IMR-90 (cell line): ENCODE results near the gene CPLX3. TPM values are rescaled to one million over a fixed set of nuclear protein-coding genes. Genes with fewer than 3 reads are reported as not detected.
A peak's percentile ranks its signal among the peaks of the same experiment; 100 is the strongest.

Source experiments
- ATAC-seq: fragments of 200-7000 bp; cut with Tn5 transposase; 2 replicates; pipeline ENCODE4 v1.9.1; 2020; ENCODE audit warnings: low read depth, mild to moderate bottlenecking, moderate library complexity
- BruUV-seq: library from RNA; stranded (reverse); fragments of 400-500 nt; replicated peaks from 2 replicates; lab custom pipeline; 2021; lab: Mats Ljungman, UMichigan
- CTCF ChIA-PET: fragments of 300-600 bp; formaldehyde crosslinking; extraction: SDS; loops from one replicate; lab custom pipeline; 2021; ENCODE audit warnings: antibody characterized with exemption; lab: Yijun Ruan, JAX
- POLR2A ChIA-PET: fragments of 300-600 bp; sonication (Branson Sonifier 250); formaldehyde crosslinking; loops from one replicate; lab custom pipeline; 2022; ENCODE audit warnings: antibody characterized with exemption; ENCODE audit not compliant: unreplicated experiment; lab: Charles Lee
- DNase-seq: peaks from one replicate; pipeline ENCODE4 v3.0.0; 2013
- H2AFZ ChIP-seq: replicated peaks from 2 replicates; pipeline ENCODE3; 2013; ENCODE audit warnings: low read length, mild to moderate bottlenecking; ENCODE audit not compliant: poor library complexity
- H2AK5ac ChIP-seq: 2 replicates; pipeline ENCODE4 v1.6.1; 2013; ENCODE audit warnings: low read depth, low read length, inconsistent platforms
- H2AK9ac ChIP-seq: replicated peaks from 2 replicates; pipeline ENCODE3; 2013; ENCODE audit warnings: mild to moderate bottlenecking, low read depth, low read length, moderate library complexity; ENCODE audit not compliant: poor library complexity
- H2BK120ac ChIP-seq: 2 replicates; pipeline ENCODE4 v1.6.1; 2013; ENCODE audit warnings: low read depth, low read length, inconsistent platforms
- H2BK15ac ChIP-seq: 3 replicates; pipeline ENCODE4 v1.6.1; 2013; ENCODE audit warnings: low read depth, low read length, inconsistent platforms
- H2BK20ac ChIP-seq: 2 replicates; pipeline ENCODE4 v1.6.1; 2013; ENCODE audit warnings: low read depth, mild to moderate bottlenecking, inconsistent platforms, low read length, moderate library complexity
- H2BK5ac ChIP-seq: 2 replicates; pipeline ENCODE4 v1.6.1; 2013; ENCODE audit warnings: mild to moderate bottlenecking, low read depth, low read length, inconsistent platforms; ENCODE audit not compliant: poor library complexity, severe bottlenecking
- H3K14ac ChIP-seq: replicated peaks from 2 replicates; pipeline ENCODE4 v1.6.1; 2013; ENCODE audit warnings: low read depth, low read length, inconsistent platforms
- H3K18ac ChIP-seq: 2 replicates; pipeline ENCODE4 v1.6.1; 2013; ENCODE audit warnings: low read depth, low read length, control low read depth
- H3K23ac ChIP-seq: 2 replicates; pipeline ENCODE4 v1.6.1; 2013; ENCODE audit warnings: low read depth, low read length, inconsistent platforms
- H3K27ac ChIP-seq: 2 replicates; pipeline ENCODE4 v1.5.1; 2013; ENCODE audit warnings: mild to moderate bottlenecking, control low read depth, low read length; ENCODE audit not compliant: insufficient read depth
- H3K27me3 ChIP-seq: 2 replicates; pipeline ENCODE4 v1.6.1; 2013; ENCODE audit warnings: low read length; ENCODE audit not compliant: control insufficient read depth, insufficient read depth
- H3K36me3 ChIP-seq: 2 replicates; pipeline ENCODE4 v1.6.1; 2013; ENCODE audit warnings: low read length, mixed read lengths; ENCODE audit not compliant: control insufficient read depth, insufficient read depth
- H3K4ac ChIP-seq: 2 replicates; pipeline ENCODE4 v1.6.1; 2013; ENCODE audit warnings: low read depth, low read length, inconsistent platforms
- H3K4me1 ChIP-seq: 2 replicates; pipeline ENCODE4 v1.6.1; 2013; ENCODE audit warnings: low read length, mixed read lengths; ENCODE audit not compliant: control insufficient read depth, insufficient read depth
- H3K4me2 ChIP-seq: 2 replicates; pipeline ENCODE4 v1.6.1; 2013; ENCODE audit warnings: low read depth, mild to moderate bottlenecking, control low read depth, low read length, moderate library complexity
- H3K4me3 ChIP-seq: 2 replicates; pipeline ENCODE4 v1.5.1; 2013; ENCODE audit warnings: low read depth, mild to moderate bottlenecking, control low read depth, low read length, moderate library complexity; ENCODE audit not compliant: insufficient read depth
- H3K56ac ChIP-seq: 2 replicates; pipeline ENCODE4 v1.6.1; 2013; ENCODE audit warnings: low read length, inconsistent platforms; ENCODE audit not compliant: insufficient read depth; ENCODE audit errors: extremely low read depth
- H3K79me1 ChIP-seq, 2 experiments: 2 replicates each; pipeline ENCODE4 v1.6.1; 2013; ENCODE audit warnings: low read length in 2 of 2, inconsistent platforms in 1 of 2, low read depth in 1 of 2
- H3K9ac ChIP-seq: 2 replicates; pipeline ENCODE4 v1.6.1; 2013; ENCODE audit warnings: low read depth, low read length, control low read depth
- H3K9me1 ChIP-seq: 2 replicates; pipeline ENCODE4 v1.6.1; 2013; ENCODE audit warnings: low read length, inconsistent platforms; ENCODE audit not compliant: insufficient read depth
- H3K9me3 ChIP-seq: 2 replicates; pipeline ENCODE4 v1.6.1; 2013; ENCODE audit warnings: low read length; ENCODE audit not compliant: control insufficient read depth, insufficient read depth
- H4K20me1 ChIP-seq: 2 replicates; pipeline ENCODE4 v1.6.1; 2013; ENCODE audit warnings: low read length, inconsistent platforms; ENCODE audit not compliant: insufficient read depth
- H4K5ac ChIP-seq: 2 replicates; pipeline ENCODE4 v1.6.1; 2013; ENCODE audit warnings: mild to moderate bottlenecking, low read depth, low read length, control low read depth
- H4K8ac ChIP-seq, 2 experiments: 2 replicates each; pipeline ENCODE4 v1.6.1; 2013; ENCODE audit warnings: low read depth in 2 of 2, low read length in 2 of 2, control low read depth in 1 of 2, inconsistent platforms in 1 of 2
- H4K91ac ChIP-seq: 2 replicates; pipeline ENCODE4 v1.6.1; 2013; ENCODE audit warnings: low read depth, low read length, inconsistent platforms; ENCODE audit not compliant: insufficient read depth
- BHLHE40 ChIP-seq: fragments of 150-350 bp; IDR thresholded peaks from 2 replicates; pipeline ENCODE4 v1.6.1; 2016; ENCODE audit warnings: mild to moderate bottlenecking, low read depth, low read length
- CEBPB ChIP-seq: IDR thresholded peaks from 2 replicates; pipeline ENCODE4 v1.6.1; 2012; ENCODE audit warnings: low read depth, low read length, improper control_type of control experiment
- CHD1 ChIP-seq: IDR thresholded peaks from 2 replicates; pipeline ENCODE4 v1.6.1; 2012; ENCODE audit warnings: low read depth, low read length, improper control_type of control experiment
- FOS ChIP-seq: fragments of 150-350 bp; IDR thresholded peaks from 2 replicates; pipeline ENCODE4 v1.6.1; 2016; ENCODE audit warnings: low read depth, low read length
- MAZ ChIP-seq: IDR thresholded peaks from 2 replicates; pipeline ENCODE4 v1.6.1; 2012; ENCODE audit warnings: low read depth, mild to moderate bottlenecking, low read length, improper control_type of control experiment, moderate library complexity, borderline replicate concordance
- RFX5 ChIP-seq: IDR thresholded peaks from 2 replicates; pipeline ENCODE4 v1.8.0; 2012; ENCODE audit warnings: low read depth, mild to moderate bottlenecking, low read length, moderate library complexity
- WGBS, 2 experiments: methylation state at CpG; one replicate each; pipeline versions ENCODE4 v1.1.5 to v1.1.7; 2013; ENCODE audit warnings: missing lambda C conversion rate in 2 of 2; ENCODE audit not compliant: insufficient read length in 1 of 2; ENCODE audit errors: extremely low coverage in 2 of 2; 5-methylcytosine and 5-hydroxymethylcytosine counted together
- dilution Hi-C: fragments of 300-500 bp; cut with HindIII; formaldehyde crosslinking; loops from one replicate; pipeline ENCODE4 v1.14.3; 2018; ENCODE audit warnings: low sequenced_read_pairs; ENCODE audit not compliant: unreplicated experiment
- in situ Hi-C: fragments of 300-500 bp; cut with MboI; formaldehyde crosslinking; loops from 3 replicates; pipeline ENCODE4 v1.14.3; 2019; ENCODE audit warnings: low sequenced_read_pairs, inconsistent platforms, mixed read lengths
- intact Hi-C: fragments of 100-400 bp; cut with micrococcal nuclease; formaldehyde crosslinking; loops from 2 replicates; pipeline ENCODE4 v1.10.0; 2022
- polyA plus RNA-seq, 3 experiments: library from polyadenylated mRNA; depleted of rRNA; stranded (reverse); fragments of >200 nt; gene quantifications; 2 replicates each; pipeline ENCODE4 v1.2.3, GENCODE V29; 2012; ENCODE audit warnings: low replicate concordance in 1 of 3
- total RNA-seq: library from RNA; depleted of rRNA; stranded (reverse); fragments of >200 nt; gene quantifications from 2 replicates; pipeline ENCODE4 v1.2.3, GENCODE V29; 2012
- TF ChIP-seq, protein P1 (sequence below): conservative IDR thresholded peaks from 2 replicates; pipeline ENCODE4 v1.5.1; 2012; ENCODE audit warnings: mild to moderate bottlenecking, low read depth, low read length, improper control_type of control experiment
- TF ChIP-seq, protein P2 (sequence below): fragments of 150-350 bp; IDR thresholded peaks from 2 replicates; pipeline ENCODE4 v1.6.1; 2017; ENCODE audit warnings: mild to moderate bottlenecking, antibody characterized with exemption, low read length, low read depth

Gene CPLX3
- total and polyA plus RNA-seq, 2 of the 4 experiments (the other 2 are of a cell fraction): not detected

DNA sequence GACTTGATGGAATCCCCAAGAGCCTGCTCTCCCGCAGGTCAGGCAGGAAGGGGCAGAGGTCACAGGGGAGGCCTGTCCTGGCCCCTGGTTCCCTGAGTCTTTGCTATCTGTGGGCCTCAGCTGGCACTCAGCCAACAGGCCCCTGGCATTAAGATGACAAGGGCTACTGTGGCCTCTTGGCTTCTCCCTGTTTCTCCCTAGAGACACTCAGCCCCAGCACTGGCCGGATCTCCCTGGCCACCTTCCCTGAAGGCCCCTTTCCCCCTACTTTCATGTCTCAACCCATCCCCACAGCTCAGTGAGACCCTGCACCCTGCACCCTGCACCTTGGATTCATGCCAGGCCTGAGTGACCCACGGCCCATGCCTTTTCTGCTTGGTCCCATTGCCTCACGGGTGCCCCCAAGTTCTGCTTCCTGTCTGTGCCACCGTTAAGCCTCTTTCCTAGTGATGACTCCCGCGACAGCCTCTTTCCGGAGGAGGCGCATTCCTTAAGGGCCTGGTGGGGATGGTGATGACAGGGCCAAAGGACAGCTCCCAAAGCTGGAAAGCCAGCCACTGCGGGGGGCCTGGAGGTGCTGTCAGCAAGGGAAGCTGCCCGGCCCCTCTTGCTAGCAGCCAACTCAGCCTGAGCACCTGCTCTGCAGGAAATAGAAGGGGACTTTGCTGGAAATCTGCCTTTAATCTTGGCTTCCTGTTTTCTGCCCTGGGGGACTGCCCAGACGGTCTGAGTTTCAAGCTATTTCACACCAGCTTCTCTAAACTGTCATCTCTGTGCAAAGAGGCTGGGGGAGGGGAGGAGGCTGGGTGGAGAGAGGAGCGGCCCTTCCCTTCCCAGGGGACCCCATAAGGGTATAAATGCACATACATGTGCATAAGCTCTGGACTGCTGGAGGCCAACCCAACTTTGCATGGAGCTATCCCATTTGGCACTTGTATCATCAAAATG, 49.3 kb upstream of the CPLX3 start:
- H2AK9ac ChIP-seq: peak overlapping the region; percentile 10
- intact Hi-C loops (no loop called here), dilution Hi-C loops (no loop called here), in situ Hi-C loops (loop anchor here (10.0 kb wide), 1 partner anchor 402 kb away; no protein-coding TSS in a partner anchor)
- no peaks in the 10 kb centered on the region for H3K9me3 ChIP-seq
- H3K4me1 ChIP-seq: peaks cover 4% of the 10 kb centered on the region
- H4K91ac ChIP-seq: no peak overlapping the region
- H3K9ac ChIP-seq: no peak overlapping the region
- no peak overlapping the region for H4K8ac ChIP-seq
- ATAC-seq: no peak
- no peak overlapping the region for H3K4me3 ChIP-seq
- H2BK20ac ChIP-seq: no peak overlapping the region
- TF ChIP-seq MAZ: no peak
- TF ChIP-seq FOS: no peak
- TF ChIP-seq RFX5: no peak
- TF ChIP-seq CEBPB: no peak
- TF ChIP-seq CHD1: no peak
- TF ChIP-seq, protein P1, sequence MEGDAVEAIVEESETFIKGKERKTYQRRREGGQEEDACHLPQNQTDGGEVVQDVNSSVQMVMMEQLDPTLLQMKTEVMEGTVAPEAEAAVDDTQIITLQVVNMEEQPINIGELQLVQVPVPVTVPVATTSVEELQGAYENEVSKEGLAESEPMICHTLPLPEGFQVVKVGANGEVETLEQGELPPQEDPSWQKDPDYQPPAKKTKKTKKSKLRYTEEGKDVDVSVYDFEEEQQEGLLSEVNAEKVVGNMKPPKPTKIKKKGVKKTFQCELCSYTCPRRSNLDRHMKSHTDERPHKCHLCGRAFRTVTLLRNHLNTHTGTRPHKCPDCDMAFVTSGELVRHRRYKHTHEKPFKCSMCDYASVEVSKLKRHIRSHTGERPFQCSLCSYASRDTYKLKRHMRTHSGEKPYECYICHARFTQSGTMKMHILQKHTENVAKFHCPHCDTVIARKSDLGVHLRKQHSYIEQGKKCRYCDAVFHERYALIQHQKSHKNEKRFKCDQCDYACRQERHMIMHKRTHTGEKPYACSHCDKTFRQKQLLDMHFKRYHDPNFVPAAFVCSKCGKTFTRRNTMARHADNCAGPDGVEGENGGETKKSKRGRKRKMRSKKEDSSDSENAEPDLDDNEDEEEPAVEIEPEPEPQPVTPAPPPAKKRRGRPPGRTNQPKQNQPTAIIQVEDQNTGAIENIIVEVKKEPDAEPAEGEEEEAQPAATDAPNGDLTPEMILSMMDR: no peak
- TF ChIP-seq, protein P2, sequence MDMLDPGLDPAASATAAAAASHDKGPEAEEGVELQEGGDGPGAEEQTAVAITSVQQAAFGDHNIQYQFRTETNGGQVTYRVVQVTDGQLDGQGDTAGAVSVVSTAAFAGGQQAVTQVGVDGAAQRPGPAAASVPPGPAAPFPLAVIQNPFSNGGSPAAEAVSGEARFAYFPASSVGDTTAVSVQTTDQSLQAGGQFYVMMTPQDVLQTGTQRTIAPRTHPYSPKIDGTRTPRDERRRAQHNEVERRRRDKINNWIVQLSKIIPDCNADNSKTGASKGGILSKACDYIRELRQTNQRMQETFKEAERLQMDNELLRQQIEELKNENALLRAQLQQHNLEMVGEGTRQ: no peak
- TF ChIP-seq BHLHE40: no peak
- H3K18ac ChIP-seq: no peak overlapping the region
- H3K79me1 ChIP-seq: peaks cover 0 to 6% of the 10 kb centered on the region in 2 experiments; a peak in 1 of 4 replicates
- H3K4ac ChIP-seq: no peak overlapping the region
- H4K20me1 ChIP-seq: no peaks in the 10 kb centered on the region
- H2BK15ac ChIP-seq: no peak overlapping the region
- CTCF ChIA-PET: interaction anchor here (0.6 to 1.4 kb wide), 4 partner anchors 8 to 145 kb away, joined by 3 to 4 read pairs (median 3); no protein-coding TSS in a partner anchor
- no peak for DNase-seq
- H2AK5ac ChIP-seq: no peak overlapping the region
- H2AFZ ChIP-seq: peak overlapping the region; percentile 63
- H3K56ac ChIP-seq: no peak overlapping the region
- 40% methylated on average over 2 of the region's 13 CpGs; no CpG with 5 or more reads in 1 of the 2 experiments for WGBS, 2 experiments
- H2BK5ac ChIP-seq: no peak overlapping the region
- H3K14ac ChIP-seq: no peak overlapping the region
- H3K4me2 ChIP-seq: no peak overlapping the region
- H3K27ac ChIP-seq: no peak overlapping the region
- no peak overlapping the region for H3K23ac ChIP-seq
- no TSS peak for BruUV-seq
- POLR2A ChIA-PET: interaction anchor here (0.5 kb wide), 1 partner anchor 121 kb away, joined by 3 read pairs; no protein-coding TSS in a partner anchor
- no peaks in the 10 kb centered on the region for H3K27me3 ChIP-seq
- H2BK120ac ChIP-seq: no peak overlapping the region
- no peaks in the 10 kb centered on the region for H3K36me3 ChIP-seq
- H4K5ac ChIP-seq: no peak overlapping the region
- H3K9me1 ChIP-seq: no peaks in the 10 kb centered on the region
